RWPE2 (cell line): ENCODE results near the gene ZNF273.
"Not testable (repeated sequence)": the region's sequence is repeated elsewhere in the genome, so short reads cannot be mapped to it uniquely, and the experiment has no call there.

ENCODE experiments used
- ATAC-seq: fragments of 200-7000 bp; cut with Tn5 transposase; 3 replicates; pipeline ENCODE4 v1.9.1; 2021; ENCODE audit warnings: low read depth
- DNase-seq: peaks from one replicate; pipeline ENCODE4 v3.0.0-alpha.2; 2020; ENCODE audit warnings: low spot score
- H3K27ac ChIP-seq: fragments of 450-650 bp; 2 replicates; pipeline ENCODE4 v1.5.1; 2017; ENCODE audit warnings: mild to moderate bottlenecking; ENCODE audit not compliant: poor library complexity, severe bottlenecking
- H3K27me3 ChIP-seq: fragments of 250-450 bp; sonication (Bioruptor Pico); 2 replicates; pipeline ENCODE4 v1.5.1; 2021; ENCODE audit warnings: mild to moderate bottlenecking, moderate library complexity; ENCODE audit not compliant: insufficient read depth, poor library complexity, severe bottlenecking
- H3K36me3 ChIP-seq: fragments of 250-450 bp; sonication (Bioruptor Pico); 2 replicates; pipeline ENCODE4 v1.5.1; 2020; ENCODE audit warnings: low read depth, mild to moderate bottlenecking, moderate library complexity
- H3K4me1 ChIP-seq: fragments of 250-450 bp; sonication (Bioruptor Pico); 2 replicates; pipeline ENCODE4 v1.5.1; 2021; ENCODE audit warnings: mild to moderate bottlenecking, moderate library complexity; ENCODE audit not compliant: insufficient read depth, poor library complexity, severe bottlenecking
- H3K4me3 ChIP-seq: fragments of 250-450 bp; sonication (Bioruptor Pico); 2 replicates; pipeline ENCODE4 v1.5.1; 2021; ENCODE audit warnings: mild to moderate bottlenecking, moderate library complexity; ENCODE audit not compliant: severe bottlenecking
- H3K9me3 ChIP-seq: fragments of 250-450 bp; sonication (Bioruptor Pico); 2 replicates; pipeline ENCODE4 v1.5.1; 2021; ENCODE audit warnings: mild to moderate bottlenecking, moderate library complexity; ENCODE audit not compliant: severe bottlenecking
- TF ChIP-seq, protein P1 (sequence below): fragments of 450-650 bp; IDR thresholded peaks from one replicate; pipeline ENCODE4 v1.5.1; 2017; ENCODE audit warnings: mild to moderate bottlenecking, moderate library complexity; ENCODE audit not compliant: poor library complexity, severe bottlenecking

ZNF273 gene

DNA sequence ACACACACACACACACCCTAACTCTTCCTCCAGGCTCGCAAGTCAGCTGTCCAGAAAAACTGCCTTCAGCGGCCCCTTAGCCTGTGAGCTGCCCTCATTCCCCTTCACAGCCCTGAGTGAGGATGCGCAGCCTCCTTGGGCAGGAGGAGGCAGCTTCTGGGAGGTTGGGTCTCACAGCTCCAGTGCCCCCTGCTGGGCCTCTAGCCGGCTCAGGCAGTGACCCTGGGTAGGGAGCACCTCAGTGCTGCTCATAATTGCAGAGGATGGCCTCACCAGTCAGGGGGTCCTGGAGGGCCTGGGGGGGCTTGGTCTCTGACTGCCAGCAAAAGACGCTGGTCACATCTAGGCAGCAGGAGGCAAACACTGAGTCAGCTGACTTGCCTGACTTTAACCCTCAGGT lies 43.7 kb downstream of the ZNF273 start:
- DNase-seq (no peak), ATAC-seq (0 out of 3 replicates have a peak, but pooled peaks have one; percentile 13)

DNA sequence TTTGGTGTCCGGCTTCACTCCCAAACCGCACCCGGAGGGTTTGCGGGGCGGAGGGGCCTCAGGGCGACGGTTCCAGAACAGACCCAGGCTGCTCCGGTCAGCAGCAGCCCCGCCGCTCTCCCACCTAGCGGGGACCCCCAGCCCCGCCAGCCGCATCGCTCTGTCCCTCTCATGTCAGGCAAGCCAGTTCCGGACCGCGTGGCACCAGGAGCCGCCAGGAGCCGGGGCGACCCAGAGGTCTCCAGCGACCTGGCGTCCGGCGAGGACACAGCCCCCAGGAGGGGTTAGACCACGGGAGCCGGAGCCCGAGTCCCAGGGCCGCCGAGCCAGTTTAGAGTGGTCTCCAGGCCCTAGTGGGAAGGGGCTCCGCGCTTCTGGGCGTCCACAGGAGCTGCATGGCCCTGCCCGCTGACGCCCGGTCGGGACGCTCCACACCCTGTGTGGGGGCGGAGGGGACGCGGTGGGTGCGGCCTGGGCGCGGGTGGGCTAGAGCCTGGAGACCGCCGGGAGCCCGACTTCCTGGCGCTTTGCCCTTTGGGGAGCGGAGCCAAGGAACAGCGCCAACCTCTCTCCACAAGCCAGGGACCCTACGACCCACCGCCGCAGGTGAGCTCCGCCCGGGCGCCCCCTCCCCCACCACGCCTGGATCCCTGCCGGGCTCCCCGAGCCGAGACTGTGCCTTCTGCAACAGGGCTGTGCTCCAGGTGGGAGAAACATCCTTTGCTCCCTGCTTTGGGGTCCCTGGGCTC lies 44.4 kb downstream of the ZNF273 start:
- peak; percentile 38; the same call in 1 of the 3 replicates for ATAC-seq
- TF ChIP-seq, protein P1, sequence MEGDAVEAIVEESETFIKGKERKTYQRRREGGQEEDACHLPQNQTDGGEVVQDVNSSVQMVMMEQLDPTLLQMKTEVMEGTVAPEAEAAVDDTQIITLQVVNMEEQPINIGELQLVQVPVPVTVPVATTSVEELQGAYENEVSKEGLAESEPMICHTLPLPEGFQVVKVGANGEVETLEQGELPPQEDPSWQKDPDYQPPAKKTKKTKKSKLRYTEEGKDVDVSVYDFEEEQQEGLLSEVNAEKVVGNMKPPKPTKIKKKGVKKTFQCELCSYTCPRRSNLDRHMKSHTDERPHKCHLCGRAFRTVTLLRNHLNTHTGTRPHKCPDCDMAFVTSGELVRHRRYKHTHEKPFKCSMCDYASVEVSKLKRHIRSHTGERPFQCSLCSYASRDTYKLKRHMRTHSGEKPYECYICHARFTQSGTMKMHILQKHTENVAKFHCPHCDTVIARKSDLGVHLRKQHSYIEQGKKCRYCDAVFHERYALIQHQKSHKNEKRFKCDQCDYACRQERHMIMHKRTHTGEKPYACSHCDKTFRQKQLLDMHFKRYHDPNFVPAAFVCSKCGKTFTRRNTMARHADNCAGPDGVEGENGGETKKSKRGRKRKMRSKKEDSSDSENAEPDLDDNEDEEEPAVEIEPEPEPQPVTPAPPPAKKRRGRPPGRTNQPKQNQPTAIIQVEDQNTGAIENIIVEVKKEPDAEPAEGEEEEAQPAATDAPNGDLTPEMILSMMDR: no peak

More for the DNA sequence above, 43.7 kb downstream of the ZNF273 start:
- H3K4me1 ChIP-seq: no peaks in the 10 kb centered on the region
- no peak overlapping the region for H3K4me3 ChIP-seq
- TF ChIP-seq, protein P1: peak; percentile 16
- no peaks in the 10 kb centered on the region for H3K36me3 ChIP-seq
- H3K27me3 ChIP-seq: peaks cover 26% of the 10 kb centered on the region
- H3K9me3 ChIP-seq: no peaks in the 10 kb centered on the region
- H3K27ac ChIP-seq: no peak overlapping the region

GRCh38 chr7:64948774-64949173 lies 45.7 kb downstream of the ZNF273 start:
- ATAC-seq, H3K4me1 ChIP-seq, H3K4me3 ChIP-seq, H3K9me3 ChIP-seq, H3K27ac ChIP-seq, DNase-seq, H3K36me3 ChIP-seq: not testable (repeated sequence)
- peaks cover 26% of the 10 kb centered on the region for H3K27me3 ChIP-seq

More for the DNA sequence above, 44.4 kb downstream of the ZNF273 start:
- DNase-seq: no peak
- no peak overlapping the region for H3K27ac ChIP-seq
- peaks cover 26% of the 10 kb centered on the region for H3K27me3 ChIP-seq
- peak overlapping the region; percentile 6 for H3K4me3 ChIP-seq
- no peaks in the 10 kb centered on the region for H3K4me1 ChIP-seq
- no peaks in the 10 kb centered on the region for H3K9me3 ChIP-seq
- H3K36me3 ChIP-seq: no peaks in the 10 kb centered on the region

DNA sequence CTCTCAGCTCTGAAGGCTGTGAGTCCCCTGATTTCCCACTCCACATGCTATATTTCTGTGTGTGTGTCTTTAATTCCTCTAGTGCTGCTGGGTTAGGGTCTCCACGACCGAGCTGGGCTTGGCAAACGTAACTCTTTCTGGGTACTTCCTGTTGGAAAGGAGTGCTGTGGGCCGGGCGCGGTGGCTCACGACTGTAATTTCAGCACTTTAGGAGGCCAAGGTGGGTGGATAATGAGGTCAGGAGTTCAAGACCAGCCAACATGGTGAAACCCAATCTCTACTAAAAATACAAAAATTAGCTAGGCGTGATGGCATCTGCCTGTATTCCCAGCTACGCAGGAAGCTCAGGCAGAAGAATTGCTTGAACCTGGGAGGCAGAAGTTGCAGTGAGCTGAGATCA lies 47.6 kb downstream of the ZNF273 start:
- not testable (repeated sequence) for H3K9me3 ChIP-seq, DNase-seq, ATAC-seq, H3K36me3 ChIP-seq, H3K4me1 ChIP-seq, H3K27ac ChIP-seq, H3K4me3 ChIP-seq
- H3K27me3 ChIP-seq: peaks cover 26% of the 10 kb centered on the region

DNA sequence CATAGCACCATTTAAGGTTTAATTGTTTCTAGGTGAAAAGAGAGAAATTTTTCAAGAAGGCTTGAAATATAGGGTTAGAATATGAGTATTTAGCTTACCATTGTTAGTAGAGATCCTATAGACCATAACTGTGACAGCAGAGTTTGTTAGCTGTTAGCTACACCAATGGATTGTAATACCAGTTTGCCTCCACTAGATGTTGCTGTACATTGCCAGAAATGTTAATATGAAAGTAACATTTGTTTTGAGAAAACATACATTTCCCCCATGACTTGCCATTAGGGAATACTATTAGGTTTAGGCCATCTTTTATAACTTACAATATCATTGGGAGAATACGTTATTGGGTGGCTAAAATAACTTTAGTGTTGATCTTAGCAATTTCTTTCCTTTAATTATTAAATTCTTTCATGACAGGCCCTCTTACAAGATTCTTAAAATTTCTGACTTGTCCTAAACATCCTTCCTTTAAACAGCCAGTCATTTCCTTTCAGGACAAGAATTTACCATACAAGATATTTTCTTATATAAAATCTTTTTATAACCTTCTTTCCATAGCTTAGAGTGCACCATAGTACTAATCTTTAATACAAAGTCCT lies 48.3 kb downstream of the ZNF273 start:
- Histone ChIP-seq H3K27me3 (peaks cover 25% of the 10 kb centered on the region), H3K36me3 (no peaks in the 10 kb centered on the region), H3K27ac (no peak overlapping the region), H3K4me1 (no peaks in the 10 kb centered on the region), H3K9me3 (no peaks in the 10 kb centered on the region), H3K4me3 (no peak overlapping the region)
- TF ChIP-seq, protein P1: peak; percentile 86
- ATAC-seq (peak; percentile 50; the same call in 2 of the 3 replicates), DNase-seq (no peak)
